Sigmoid colon (tissue), 7 donors: ENCODE data around the gene CRYBB1. TPM values are rescaled to one million over a fixed set of nuclear protein-coding genes. Genes with fewer than 3 reads are reported as not detected.

ENCODE experiments used
- DNase-seq: peaks from one replicate; pipeline ENCODE4 v3.0.0-alpha.2; 2019
- H3K27ac ChIP-seq, 4 donors: fragments of 200-600 bp; sonication (generic); one replicate each; pipeline ENCODE4 v1.5.1; 2016 to 2019; ENCODE audit warnings: mild to moderate bottlenecking in 1 of 4
- H3K27me3 ChIP-seq, 3 donors: fragments of 200-600 bp; sonication (generic); one replicate each; pipeline ENCODE4 v1.5.1; 2019; ENCODE audit warnings: mild to moderate bottlenecking in 1 of 3
- H3K36me3 ChIP-seq, 4 donors: fragments of 200-600 bp; sonication (generic); one replicate each; pipeline ENCODE4 v1.5.1; 2016 to 2019
- H3K4me1 ChIP-seq, 4 donors: fragments of 200-600 bp; sonication (generic); one replicate each; pipeline ENCODE4 v1.5.1; 2017 to 2019
- H3K4me3 ChIP-seq, 4 donors: fragments of 200-600 bp; sonication (generic); one replicate each; pipeline ENCODE4 v1.5.1; 2017 to 2019; ENCODE audit warnings: mild to moderate bottlenecking in 2 of 4, moderate library complexity in 1 of 4
- H3K9me3 ChIP-seq, 4 donors: fragments of 200-600 bp in 3 of 4; sonication (generic) in 3 of 4; one replicate each; pipeline versions ENCODE4 v1.5.1 to v1.6.1; 2013 to 2019
- EP300 ChIP-seq, 4 donors: sonication (generic); formaldehyde crosslinking; IDR thresholded peaks; one replicate each; pipeline ENCODE4 v1.6.1; 2017; ENCODE audit warnings: antibody characterized with exemption in 4 of 4
- POLR2A ChIP-seq, 2 donors: fragments of 450-650 bp; IDR thresholded peaks; one replicate each; pipeline ENCODE4 v1.6.1; 2016; ENCODE audit warnings: antibody characterized with exemption in 2 of 2, mild to moderate bottlenecking in 2 of 2, moderate library complexity in 2 of 2
- POLR2AphosphoS5 ChIP-seq, 4 donors: sonication (generic); formaldehyde crosslinking; IDR thresholded peaks; one replicate each; pipeline ENCODE4 v1.6.1; 2017; ENCODE audit warnings: antibody characterized with exemption in 4 of 4
- WGBS, 2 donors: extraction: QIAGEN DNeasy Blood & Tissue Kit; methylation state at CpG; one replicate each; pipeline ENCODE4 v1.1.7; 2013; 5-methylcytosine and 5-hydroxymethylcytosine counted together
- intact Hi-C: fragments of 100-400 bp; cut with DNase I; formaldehyde crosslinking; loops from one replicate; pipeline ENCODE4 v1.15.1; 2023
- polyA plus RNA-seq, 3 donors: library from polyadenylated mRNA; stranded (reverse); fragments of 200-250 nt; gene quantifications; one replicate each; pipeline ENCODE4 v1.2.3, GENCODE V29; 2013
- total RNA-seq, 4 donors: library from RNA; depleted of rRNA; stranded (reverse); fragments of >200 nt; gene quantifications; one replicate each; pipeline ENCODE4 v1.1.0, GENCODE V29; 2016
- TF ChIP-seq, protein P1 (sequence below), 4 experiments: fragments of 450-650 bp in 3 of 4; fragments of 200-600 bp in 1 of 4; IDR thresholded peaks; one replicate each; pipeline ENCODE4 v1.5.1; 2016 to 2019; ENCODE audit warnings: antibody characterized with exemption in 4 of 4, mild to moderate bottlenecking in 3 of 4, moderate library complexity in 2 of 4
- donor health status: healthy with polysubstance abuse.
- donor health status: Bipolar disorder and iron deficiency.
- donor health status: healthy.

Gene CRYBB1
- total and polyA plus RNA-seq, 7 donors, result 0.47 to 3.0 (median 1.3) TPM; not detected in 3

DNA sequence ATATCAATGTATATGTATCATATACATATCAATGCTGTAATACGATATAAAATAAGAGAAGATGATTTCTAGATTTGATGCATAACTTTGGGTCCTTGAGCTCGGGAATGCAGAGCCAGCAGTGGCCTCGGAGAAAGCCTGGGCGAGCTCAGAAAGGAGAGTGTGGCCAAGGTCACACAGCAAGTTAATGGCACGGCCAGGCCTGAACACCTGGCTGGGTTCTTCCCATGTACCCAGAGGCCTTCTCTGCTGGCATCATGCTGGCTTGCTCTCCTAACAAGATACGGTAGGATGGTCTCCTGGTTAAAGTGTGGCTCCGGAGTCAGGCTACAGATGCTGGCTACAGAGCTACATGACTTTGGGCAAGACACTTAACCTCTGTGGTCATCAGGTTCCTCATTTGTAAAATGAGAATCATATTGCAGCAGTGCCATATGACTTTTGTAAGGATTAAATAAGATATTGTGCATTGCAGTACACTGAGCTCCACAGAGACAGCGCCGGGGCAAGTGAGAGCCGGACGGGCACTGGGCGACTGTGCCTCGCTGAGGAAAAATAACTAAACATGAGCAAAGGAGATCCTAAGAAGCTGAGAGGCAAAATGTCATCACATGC lies 57.8 kb downstream of the CRYBB1 start:
- no peaks in the 10 kb centered on the region for H3K9me3 ChIP-seq
- H3K4me3 ChIP-seq, result no peak overlapping the region
- no peak overlapping the region for H3K27ac ChIP-seq
- WGBS, 2 donors, result 94 to 95% methylated on average over 13 of the region's 13 CpGs
- TF ChIP-seq POLR2AphosphoS5 (IDR thresholded peaks at IDR 0.05), result no peak
- no peak for TF ChIP-seq POLR2A (IDR thresholded peaks at IDR 0.05)
- no peaks in the 10 kb centered on the region for H3K36me3 ChIP-seq
- no peaks in the 10 kb centered on the region for H3K4me1 ChIP-seq
- intact Hi-C loops, result no loop called here
- no peaks in the 10 kb centered on the region for H3K27me3 ChIP-seq
- DNase-seq, result no peak

DNA sequence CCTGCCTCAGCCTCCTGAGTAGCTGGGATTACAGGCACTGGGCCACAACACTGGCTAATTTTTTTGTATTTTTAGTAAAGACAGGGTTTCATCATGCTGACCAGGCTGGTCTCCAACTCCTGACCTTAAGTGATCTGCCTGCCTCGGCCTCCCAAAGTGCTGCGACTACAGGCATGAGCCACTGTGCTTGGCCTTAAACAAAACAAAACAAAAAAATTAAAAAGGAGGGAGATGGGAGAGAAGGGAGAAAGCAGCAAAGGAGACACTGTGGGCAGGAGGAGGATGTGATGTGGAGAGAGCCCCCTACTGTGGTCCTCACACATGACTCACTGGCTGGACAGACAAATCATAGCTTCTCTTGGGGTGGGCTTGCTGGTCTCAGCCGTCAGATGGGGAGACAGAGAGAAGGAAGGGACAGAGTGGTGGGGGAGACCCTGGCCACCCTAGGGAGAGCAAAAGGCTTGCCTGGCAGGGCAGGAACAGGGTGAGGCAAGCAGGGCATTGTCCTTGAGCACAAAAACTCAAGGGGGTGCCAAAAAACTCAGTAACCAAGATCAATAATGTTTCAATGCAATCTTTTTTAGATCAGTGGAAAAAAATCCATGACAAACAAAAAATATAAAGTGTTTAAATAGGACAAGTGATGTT lies 59.5 kb downstream of the CRYBB1 start:
- Histone ChIP-seq H3K36me3 (no peaks in the 10 kb centered on the region), H3K9me3 (no peaks in the 10 kb centered on the region), H3K27ac (no peak overlapping the region), H3K27me3 (no peaks in the 10 kb centered on the region), H3K4me1 (no peaks in the 10 kb centered on the region), H3K4me3 (no peak overlapping the region)
- no peak for DNase-seq
- 92 to 94% methylated on average over 3 of the region's 3 CpGs for WGBS, 2 donors
- intact Hi-C loops, result no loop called here
- TF ChIP-seq POLR2A (IDR thresholded peaks at IDR 0.05), result no peak
- TF ChIP-seq, protein P1, sequence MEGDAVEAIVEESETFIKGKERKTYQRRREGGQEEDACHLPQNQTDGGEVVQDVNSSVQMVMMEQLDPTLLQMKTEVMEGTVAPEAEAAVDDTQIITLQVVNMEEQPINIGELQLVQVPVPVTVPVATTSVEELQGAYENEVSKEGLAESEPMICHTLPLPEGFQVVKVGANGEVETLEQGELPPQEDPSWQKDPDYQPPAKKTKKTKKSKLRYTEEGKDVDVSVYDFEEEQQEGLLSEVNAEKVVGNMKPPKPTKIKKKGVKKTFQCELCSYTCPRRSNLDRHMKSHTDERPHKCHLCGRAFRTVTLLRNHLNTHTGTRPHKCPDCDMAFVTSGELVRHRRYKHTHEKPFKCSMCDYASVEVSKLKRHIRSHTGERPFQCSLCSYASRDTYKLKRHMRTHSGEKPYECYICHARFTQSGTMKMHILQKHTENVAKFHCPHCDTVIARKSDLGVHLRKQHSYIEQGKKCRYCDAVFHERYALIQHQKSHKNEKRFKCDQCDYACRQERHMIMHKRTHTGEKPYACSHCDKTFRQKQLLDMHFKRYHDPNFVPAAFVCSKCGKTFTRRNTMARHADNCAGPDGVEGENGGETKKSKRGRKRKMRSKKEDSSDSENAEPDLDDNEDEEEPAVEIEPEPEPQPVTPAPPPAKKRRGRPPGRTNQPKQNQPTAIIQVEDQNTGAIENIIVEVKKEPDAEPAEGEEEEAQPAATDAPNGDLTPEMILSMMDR (IDR thresholded peaks at IDR 0.05), result no peak
- TF ChIP-seq POLR2AphosphoS5 (IDR thresholded peaks at IDR 0.05), result no peak
- no peak for TF ChIP-seq EP300 (IDR thresholded peaks at IDR 0.05)

DNA sequence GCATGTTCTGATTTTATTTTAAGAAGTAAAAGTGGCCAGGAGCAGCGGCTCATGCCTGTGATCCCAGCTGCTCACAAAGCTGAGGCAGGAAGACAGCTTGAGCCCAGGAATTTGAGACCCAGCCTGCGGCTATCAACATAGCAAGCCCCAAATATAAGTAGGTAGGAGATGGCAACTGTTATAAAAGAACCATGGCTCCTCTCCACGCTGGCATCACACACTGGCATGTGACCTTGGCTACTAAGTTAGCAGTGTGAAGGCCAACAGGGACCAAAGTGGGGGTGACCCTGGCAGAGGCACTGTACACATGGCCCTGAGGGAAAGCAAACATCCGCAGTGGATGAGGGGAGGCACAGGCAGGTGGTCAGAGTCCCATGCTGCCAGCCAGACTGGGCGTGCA lies 60.9 kb downstream of the CRYBB1 start:
- no peak for TF ChIP-seq EP300 (IDR thresholded peaks at IDR 0.05)
- no peak for TF ChIP-seq POLR2A (IDR thresholded peaks at IDR 0.05)
- no peak for TF ChIP-seq POLR2AphosphoS5 (IDR thresholded peaks at IDR 0.05)
- TF ChIP-seq, protein P1 (IDR thresholded peaks at IDR 0.05), result no peak
- intact Hi-C loops, result no loop called here
- H3K4me1 ChIP-seq, result no peaks in the 10 kb centered on the region
- no peak overlapping the region for H3K27ac ChIP-seq
- no peaks in the 10 kb centered on the region for H3K9me3 ChIP-seq
- no peak for DNase-seq
- H3K4me3 ChIP-seq, result no peak overlapping the region
- H3K36me3 ChIP-seq, result no peaks in the 10 kb centered on the region
- 93 to 96% methylated on average over 5 of the region's 5 CpGs for WGBS, 2 donors
- H3K27me3 ChIP-seq, result no peaks in the 10 kb centered on the region

DNA sequence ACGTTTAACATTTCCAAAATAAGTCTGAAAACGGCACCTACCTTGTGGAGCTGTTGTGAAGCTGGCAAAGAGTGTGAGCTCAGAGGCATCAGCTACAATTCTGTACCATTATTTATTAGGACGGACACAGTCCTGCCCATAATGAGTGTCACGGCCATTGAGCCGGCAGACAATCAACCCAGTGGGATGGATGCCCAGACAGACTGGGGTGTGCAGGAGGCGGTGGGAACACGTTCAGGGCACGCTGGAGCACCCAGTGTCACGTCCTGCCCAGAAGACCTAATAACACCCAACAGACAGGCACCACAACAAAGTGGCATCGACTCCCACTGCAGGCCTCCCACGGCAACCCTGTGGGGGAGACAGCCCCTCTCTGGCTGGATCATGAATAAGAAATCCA lies 62.3 kb downstream of the CRYBB1 start:
- WGBS, 2 donors, result 94 to 95% methylated on average over 11 of the region's 11 CpGs
- intact Hi-C loops, result no loop called here
- no peaks in the 10 kb centered on the region for H3K27me3 ChIP-seq
- TF ChIP-seq EP300 (IDR thresholded peaks at IDR 0.05) (no peak), POLR2AphosphoS5 (IDR thresholded peaks at IDR 0.05) (no peak), POLR2A (IDR thresholded peaks at IDR 0.05) (no peak)
- TF ChIP-seq, protein P1 (IDR thresholded peaks at IDR 0.05), result no peak
- H3K4me3 ChIP-seq, result no peak overlapping the region
- no peak overlapping the region for H3K27ac ChIP-seq
- H3K4me1 ChIP-seq, result no peaks in the 10 kb centered on the region
- no peaks in the 10 kb centered on the region for H3K36me3 ChIP-seq
- no peaks in the 10 kb centered on the region for H3K9me3 ChIP-seq
- DNase-seq, result no peak

DNA sequence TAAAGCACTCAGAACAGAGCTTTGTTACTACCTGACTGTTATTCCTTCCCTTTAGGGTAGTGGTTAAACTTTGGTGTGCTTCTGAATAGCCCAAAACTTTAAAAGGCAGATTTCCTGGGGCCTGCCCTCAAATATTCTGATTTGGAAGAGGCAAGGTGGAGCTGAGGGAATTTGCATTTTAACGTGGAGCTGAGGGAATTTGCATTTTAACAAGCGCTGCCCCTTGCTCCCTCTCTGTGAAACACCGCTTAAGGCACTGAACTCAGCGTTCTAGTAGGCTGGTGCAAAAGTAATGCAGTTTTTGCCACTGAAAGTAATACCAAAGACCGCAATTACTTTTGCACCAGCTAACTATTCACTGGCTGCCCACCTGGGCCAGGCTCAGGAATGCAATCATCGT lies 62.9 kb downstream of the CRYBB1 start:
- H3K4me3 ChIP-seq, result no peak overlapping the region
- no peaks in the 10 kb centered on the region for H3K4me1 ChIP-seq
- no peak for DNase-seq
- no peaks in the 10 kb centered on the region for H3K27me3 ChIP-seq
- H3K9me3 ChIP-seq, result no peaks in the 10 kb centered on the region
- WGBS, 2 donors, result 86 to 89% methylated on average over 6 of the region's 6 CpGs
- intact Hi-C loops, result no loop called here
- no peak overlapping the region for H3K27ac ChIP-seq
- TF ChIP-seq POLR2AphosphoS5 (IDR thresholded peaks at IDR 0.05), result no peak
- TF ChIP-seq, protein P1 (IDR thresholded peaks at IDR 0.05), result no peak
- no peak for TF ChIP-seq POLR2A (IDR thresholded peaks at IDR 0.05)
- no peak for TF ChIP-seq EP300 (IDR thresholded peaks at IDR 0.05)
- no peaks in the 10 kb centered on the region for H3K36me3 ChIP-seq
